ENCODE measurements around the gene GPC1. TPM values are rescaled to one million over a fixed set of nuclear protein-coding genes. Genes with fewer than 3 reads are reported as not detected.

Gene GPC1
- total RNA-seq, 1 donor from 2014 or later: 36.0 TPM

DNA sequence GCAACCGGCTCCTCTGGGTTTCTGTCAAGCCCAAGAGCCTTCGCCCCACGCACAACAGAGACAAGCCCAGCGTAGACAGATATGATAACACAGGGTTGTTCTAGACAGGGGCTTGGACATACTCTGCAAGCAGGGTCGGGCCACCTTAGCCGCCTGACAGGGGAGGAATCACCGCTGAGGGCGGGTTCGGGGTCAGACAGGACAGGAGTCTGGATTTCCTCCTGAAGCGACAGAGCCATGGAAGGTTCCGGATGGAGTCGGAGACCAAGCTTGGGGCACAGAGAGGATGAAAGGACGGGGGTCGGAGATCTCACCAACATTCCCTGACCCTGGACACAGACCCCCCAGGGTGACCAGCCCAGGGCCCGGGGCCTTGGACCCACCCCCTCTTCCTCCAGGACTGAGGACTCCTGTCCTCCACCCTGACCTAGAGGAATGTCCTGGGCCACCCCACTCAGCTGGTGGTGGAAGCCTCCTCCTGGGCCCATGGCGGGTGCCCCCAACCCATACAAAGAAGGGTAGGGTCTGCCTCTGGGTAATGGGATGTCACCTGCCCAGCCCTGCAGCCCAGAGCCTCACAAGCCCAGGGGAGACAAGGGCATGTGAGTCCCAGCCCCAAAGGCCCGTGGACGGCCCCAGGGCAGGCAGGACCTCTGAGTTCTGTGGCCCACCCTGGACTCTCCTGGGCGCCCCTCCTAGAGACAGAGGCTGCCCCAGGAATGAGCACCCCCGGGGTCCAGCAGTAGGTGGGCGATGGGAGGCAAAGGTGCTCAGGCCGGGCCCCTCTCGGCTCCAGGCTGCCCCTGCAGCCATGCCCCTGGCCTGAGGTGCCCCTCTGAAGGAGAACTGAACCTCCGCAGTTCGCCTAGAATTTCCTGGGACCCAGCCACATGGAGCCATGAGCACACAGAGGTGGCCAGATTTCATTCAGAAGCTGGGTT lies 44.1 kb upstream of the GPC1 start:
- H3K9ac ChIP-seq (ENCODE audit: low read depth in 1 of 3, low read length in 3 of 3): peak overlapping the region in 2 of 3 donors; percentile 30 to 40
- no peaks in the 10 kb centered on the region for H3K36me3 ChIP-seq (ENCODE audit: control insufficient read depth in 3 of 3, insufficient read depth in 3 of 3, low read length in 3 of 3)
- peak overlapping the region; percentile 58 for H3K27ac ChIP-seq (ENCODE audit: low read depth, low read length)
- no peak overlapping the region for H3K4me3 ChIP-seq (ENCODE audit: low read length in 3 of 3)
- H3K27me3 ChIP-seq (ENCODE audit: control insufficient read depth in 3 of 3, insufficient read depth in 3 of 3, low read length in 3 of 3): no peaks in the 10 kb centered on the region
- H3K4me1 ChIP-seq (ENCODE audit: control insufficient read depth in 3 of 3, insufficient read depth in 3 of 3, low read length in 3 of 3): peaks cover 15 to 36% (median 28%) of the 10 kb centered on the region in 3 donors
- no peaks in the 10 kb centered on the region for H3K9me3 ChIP-seq (ENCODE audit: control insufficient read depth in 3 of 3, low read length in 3 of 3)

DNA sequence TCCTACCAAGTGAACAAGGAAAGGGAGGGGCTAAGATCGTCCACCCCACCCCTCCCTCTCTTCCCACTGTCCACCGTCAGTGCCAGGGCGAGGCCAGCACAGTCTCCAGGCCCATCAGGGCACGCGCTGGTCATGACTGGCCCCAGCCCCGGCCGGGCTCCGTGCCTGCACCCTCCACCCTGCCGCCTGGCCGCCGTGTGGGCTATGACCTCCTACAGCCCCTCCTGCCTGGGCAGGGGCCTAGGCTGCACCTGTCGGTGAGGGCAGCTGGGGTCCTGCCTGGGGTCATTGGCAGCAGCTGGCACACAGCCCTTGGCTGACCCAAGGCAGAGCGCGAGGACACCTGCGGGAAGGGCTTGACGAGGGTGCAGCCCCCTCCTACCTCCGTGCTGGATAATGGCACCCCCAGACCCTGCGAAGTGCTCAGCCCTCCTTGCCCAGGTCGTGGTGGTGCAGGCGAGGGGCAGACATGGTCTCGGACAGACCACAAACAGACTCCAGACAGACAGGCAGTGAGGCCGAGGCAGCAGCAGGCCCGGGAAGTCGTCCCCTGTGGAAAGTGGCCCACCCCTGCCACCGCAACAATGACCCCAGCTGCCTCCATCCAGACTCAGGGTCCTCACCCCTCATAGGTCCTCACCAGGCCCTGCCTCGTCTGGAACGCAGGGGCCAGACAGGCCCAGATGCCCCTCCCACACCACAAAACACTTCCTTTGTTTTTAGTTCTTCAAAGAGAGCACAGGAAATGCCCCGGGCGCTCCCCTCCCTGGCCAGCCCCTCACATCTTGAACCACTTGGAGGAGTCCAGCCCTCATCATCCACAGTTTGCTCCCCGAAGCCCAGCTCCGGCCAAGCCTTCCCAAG lies 43.1 kb upstream of the GPC1 start:
- no peaks in the 10 kb centered on the region for H3K36me3 ChIP-seq (ENCODE audit: control insufficient read depth in 3 of 3, insufficient read depth in 3 of 3, low read length in 3 of 3)
- no peak overlapping the region for H3K4me3 ChIP-seq (ENCODE audit: low read length in 3 of 3)
- H3K27me3 ChIP-seq (ENCODE audit: control insufficient read depth in 3 of 3, insufficient read depth in 3 of 3, low read length in 3 of 3): no peaks in the 10 kb centered on the region
- peak overlapping the region in 2 of 3 donors; percentile 30 to 40 for H3K9ac ChIP-seq (ENCODE audit: low read depth in 1 of 3, low read length in 3 of 3)
- peak overlapping the region; percentile 58 for H3K27ac ChIP-seq (ENCODE audit: low read depth, low read length)
- peaks cover 15 to 34% (median 23%) of the 10 kb centered on the region in 3 donors for H3K4me1 ChIP-seq (ENCODE audit: control insufficient read depth in 3 of 3, insufficient read depth in 3 of 3, low read length in 3 of 3)
- H3K9me3 ChIP-seq (ENCODE audit: control insufficient read depth in 3 of 3, low read length in 3 of 3): no peaks in the 10 kb centered on the region

DNA sequence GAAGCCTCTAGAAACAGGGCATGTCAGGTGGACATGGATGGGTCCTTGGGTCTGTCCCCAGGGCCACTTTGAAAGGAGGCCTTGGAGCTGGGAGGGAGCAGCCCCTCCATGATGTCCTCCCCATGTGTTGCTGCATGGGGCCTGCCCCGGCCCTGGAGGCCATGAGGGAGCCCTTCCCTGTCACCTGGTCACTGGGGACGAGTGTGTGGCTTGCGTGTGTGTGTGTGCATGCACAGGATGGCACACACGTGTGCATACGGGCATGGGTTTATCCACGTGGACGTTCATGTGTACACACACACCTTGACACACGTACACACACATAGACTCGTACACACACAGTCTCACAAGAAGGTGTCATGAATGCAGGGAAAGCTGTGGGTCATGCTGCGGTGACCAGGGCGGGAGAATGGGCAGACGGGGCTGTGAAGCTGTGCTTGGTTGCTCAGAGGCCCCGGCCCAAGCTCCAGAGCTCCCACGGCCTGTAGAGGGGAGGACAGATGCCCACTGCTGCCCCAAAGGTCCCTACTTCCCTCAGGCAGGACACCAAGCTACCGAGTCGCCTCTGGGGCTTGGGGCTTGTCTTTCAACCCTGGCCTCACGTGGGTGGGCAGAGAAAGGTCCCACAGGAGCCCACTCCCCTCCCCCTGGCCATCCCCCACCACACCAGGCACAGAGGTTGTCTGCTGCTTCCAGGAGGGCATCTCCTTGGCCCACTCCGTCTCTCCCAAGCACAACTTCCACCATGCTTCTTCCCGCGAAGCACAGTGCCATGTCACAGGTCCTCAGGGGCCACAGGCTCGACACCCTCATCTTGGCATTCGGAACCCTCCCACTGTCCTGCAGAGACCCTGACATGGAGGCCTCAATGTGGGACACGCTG lies 42.3 kb upstream of the GPC1 start:
- no peak overlapping the region for H3K9ac ChIP-seq (ENCODE audit: low read depth in 1 of 3, low read length in 3 of 3)
- H3K9me3 ChIP-seq (ENCODE audit: control insufficient read depth in 3 of 3, low read length in 3 of 3): no peaks in the 10 kb centered on the region
- H3K4me3 ChIP-seq (ENCODE audit: low read length in 3 of 3): no peak overlapping the region
- H3K27me3 ChIP-seq (ENCODE audit: control insufficient read depth in 3 of 3, insufficient read depth in 3 of 3, low read length in 3 of 3): no peaks in the 10 kb centered on the region
- peaks cover 9 to 26% (median 16%) of the 10 kb centered on the region in 3 donors for H3K4me1 ChIP-seq (ENCODE audit: control insufficient read depth in 3 of 3, insufficient read depth in 3 of 3, low read length in 3 of 3)
- H3K36me3 ChIP-seq (ENCODE audit: control insufficient read depth in 3 of 3, insufficient read depth in 3 of 3, low read length in 3 of 3): no peaks in the 10 kb centered on the region
- H3K27ac ChIP-seq (ENCODE audit: low read depth, low read length): peak overlapping the region; percentile 58

DNA sequence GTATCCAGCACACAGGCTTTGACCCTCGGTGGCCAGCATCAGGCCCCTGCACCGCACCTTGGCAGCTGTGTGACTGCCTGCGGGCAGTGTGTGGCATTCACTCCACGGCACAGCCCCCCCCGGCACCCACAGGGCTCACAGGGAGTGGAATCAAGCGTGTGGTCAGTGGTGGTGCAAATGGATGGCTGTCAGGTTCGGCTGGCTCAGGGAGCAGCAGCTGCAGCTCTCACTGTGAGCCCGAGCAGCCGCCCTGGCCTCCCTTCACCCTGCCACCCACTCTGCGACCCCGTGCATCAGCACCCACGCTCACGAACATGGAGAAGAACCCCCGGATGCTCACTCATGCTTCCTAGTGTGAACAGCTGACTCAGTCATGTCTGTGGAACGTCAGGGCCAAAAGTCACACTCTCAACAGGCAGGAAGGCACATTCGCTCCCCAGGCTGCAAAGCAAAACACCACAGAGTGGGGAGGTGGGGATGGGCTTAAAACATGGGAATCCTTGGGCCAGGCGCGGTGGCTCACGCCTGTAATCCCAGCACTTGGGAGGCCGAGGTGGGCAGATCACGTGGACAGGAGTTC lies 41.5 kb upstream of the GPC1 start:
- no peaks in the 10 kb centered on the region for H3K9me3 ChIP-seq (ENCODE audit: control insufficient read depth in 3 of 3, low read length in 3 of 3)
- H3K4me1 ChIP-seq (ENCODE audit: control insufficient read depth in 3 of 3, insufficient read depth in 3 of 3, low read length in 3 of 3): peaks cover 9 to 26% (median 16%) of the 10 kb centered on the region in 3 donors

DNA sequence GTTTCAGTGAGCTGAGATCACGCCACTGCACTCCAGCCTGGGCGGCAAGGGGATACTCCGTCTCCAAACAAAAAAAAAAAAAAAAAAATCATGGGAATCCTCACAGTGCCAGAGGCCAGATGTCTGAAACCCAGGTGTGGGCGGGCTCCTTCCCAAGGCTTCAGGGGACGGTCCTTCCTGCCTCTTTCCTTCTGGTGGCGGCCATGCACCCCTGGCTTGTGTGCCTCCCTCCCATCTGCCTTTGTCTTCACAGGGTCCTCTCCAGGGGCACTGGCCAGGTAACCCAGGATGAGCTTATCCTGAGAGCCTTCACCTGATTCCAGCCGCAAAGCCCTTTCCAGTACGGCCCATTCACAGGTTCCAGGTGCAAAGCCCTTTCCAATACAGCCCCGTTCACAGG lies 40.9 kb upstream of the GPC1 start:
- H3K9ac ChIP-seq (ENCODE audit: low read depth in 1 of 3, low read length in 3 of 3): no peak overlapping the region
- H3K9me3 ChIP-seq (ENCODE audit: control insufficient read depth in 3 of 3, low read length in 3 of 3): no peaks in the 10 kb centered on the region
- no peaks in the 10 kb centered on the region for H3K36me3 ChIP-seq (ENCODE audit: control insufficient read depth in 3 of 3, insufficient read depth in 3 of 3, low read length in 3 of 3)
- no peak overlapping the region for H3K4me3 ChIP-seq (ENCODE audit: low read length in 3 of 3)
- H3K4me1 ChIP-seq (ENCODE audit: control insufficient read depth in 3 of 3, insufficient read depth in 3 of 3, low read length in 3 of 3): peaks cover 9 to 22% (median 16%) of the 10 kb centered on the region in 3 donors
- H3K27me3 ChIP-seq (ENCODE audit: control insufficient read depth in 3 of 3, insufficient read depth in 3 of 3, low read length in 3 of 3): no peaks in the 10 kb centered on the region
- no peak overlapping the region for H3K27ac ChIP-seq (ENCODE audit: low read depth, low read length)

More for the DNA sequence above, 41.5 kb upstream of the GPC1 start:
- Histone ChIP-seq H3K27ac (ENCODE audit: low read depth, low read length) (no peak overlapping the region), H3K36me3 (ENCODE audit: control insufficient read depth in 3 of 3, insufficient read depth in 3 of 3, low read length in 3 of 3) (no peaks in the 10 kb centered on the region), H3K27me3 (ENCODE audit: control insufficient read depth in 3 of 3, insufficient read depth in 3 of 3, low read length in 3 of 3) (no peaks in the 10 kb centered on the region), H3K9ac (ENCODE audit: low read depth in 1 of 3, low read length in 3 of 3) (no peak overlapping the region), H3K4me3 (ENCODE audit: low read length in 3 of 3) (no peak overlapping the region)

DNA sequence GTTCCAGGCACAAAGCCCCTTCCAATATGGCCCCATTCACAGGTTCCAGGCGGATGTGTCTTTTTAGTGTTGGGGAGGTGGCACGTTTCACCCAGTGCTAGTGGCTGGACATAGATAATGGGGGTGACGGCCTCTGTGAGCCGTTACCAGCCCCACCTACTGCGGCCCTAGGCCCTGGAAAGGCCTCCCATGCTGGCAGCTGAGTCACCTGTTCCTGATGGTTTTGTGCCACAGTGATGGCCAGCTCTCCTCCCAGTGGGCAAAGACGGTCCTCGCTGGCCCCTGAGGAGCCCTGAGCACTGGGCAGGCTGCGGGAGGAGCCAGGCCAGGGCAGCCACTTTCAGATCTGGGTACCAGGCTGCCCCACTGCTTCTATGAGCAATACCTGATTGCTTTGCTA lies 40.0 kb upstream of the GPC1 start:
- no peaks in the 10 kb centered on the region for H3K27me3 ChIP-seq (ENCODE audit: control insufficient read depth in 3 of 3, insufficient read depth in 3 of 3, low read length in 3 of 3)
- no peak overlapping the region for H3K9ac ChIP-seq (ENCODE audit: low read depth in 1 of 3, low read length in 3 of 3)
- H3K36me3 ChIP-seq (ENCODE audit: control insufficient read depth in 3 of 3, insufficient read depth in 3 of 3, low read length in 3 of 3): no peaks in the 10 kb centered on the region
- no peak overlapping the region for H3K4me3 ChIP-seq (ENCODE audit: low read length in 3 of 3)
- peaks cover 9 to 17% (median 16%) of the 10 kb centered on the region in 3 donors for H3K4me1 ChIP-seq (ENCODE audit: control insufficient read depth in 3 of 3, insufficient read depth in 3 of 3, low read length in 3 of 3)
- H3K27ac ChIP-seq (ENCODE audit: low read depth, low read length): no peak overlapping the region
- no peaks in the 10 kb centered on the region for H3K9me3 ChIP-seq (ENCODE audit: control insufficient read depth in 3 of 3, low read length in 3 of 3)

DNA sequence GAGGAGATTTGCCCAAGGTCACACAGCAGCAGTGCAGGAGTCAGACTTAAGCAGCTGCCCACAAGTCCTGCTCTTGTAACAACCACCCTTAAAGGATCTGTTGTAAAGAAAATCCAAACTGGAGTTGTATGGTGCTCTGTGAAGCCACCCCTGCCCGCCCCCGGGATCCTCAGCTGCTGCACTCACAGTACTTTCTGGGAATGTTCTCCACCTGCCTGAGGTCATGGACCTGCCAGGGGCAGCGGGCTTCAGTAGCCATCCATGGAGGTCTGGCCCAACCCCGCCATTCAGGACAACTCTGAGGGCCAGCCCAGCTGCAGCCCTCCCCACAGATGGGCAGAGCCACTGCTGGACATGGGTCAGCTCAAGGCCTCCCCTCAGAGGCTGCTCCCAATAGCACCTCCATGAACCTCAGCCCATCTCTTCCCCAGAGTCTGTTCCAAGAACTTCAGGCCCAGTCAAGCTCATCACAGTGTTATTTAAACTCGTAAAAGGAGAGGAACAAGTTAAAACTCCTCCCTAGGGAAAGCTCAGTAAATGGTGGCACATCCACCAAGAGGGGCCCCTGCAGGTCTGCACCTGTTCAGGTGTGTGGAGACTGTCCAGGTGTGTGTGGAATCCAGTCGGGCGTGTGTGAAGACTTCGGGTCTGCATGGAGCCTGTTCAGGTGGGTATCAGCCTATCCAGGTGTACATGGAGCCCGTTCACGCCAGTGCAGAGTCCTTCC lies 39.4 kb upstream of the GPC1 start:
- peaks cover 9 to 16% (median 14%) of the 10 kb centered on the region in 3 donors for H3K4me1 ChIP-seq (ENCODE audit: control insufficient read depth in 3 of 3, insufficient read depth in 3 of 3, low read length in 3 of 3)
- no peak overlapping the region for H3K9ac ChIP-seq (ENCODE audit: low read depth in 1 of 3, low read length in 3 of 3)
- no peak overlapping the region for H3K27ac ChIP-seq (ENCODE audit: low read depth, low read length)
- H3K27me3 ChIP-seq (ENCODE audit: control insufficient read depth in 3 of 3, insufficient read depth in 3 of 3, low read length in 3 of 3): no peaks in the 10 kb centered on the region
- H3K36me3 ChIP-seq (ENCODE audit: control insufficient read depth in 3 of 3, insufficient read depth in 3 of 3, low read length in 3 of 3): no peaks in the 10 kb centered on the region
- no peaks in the 10 kb centered on the region for H3K9me3 ChIP-seq (ENCODE audit: control insufficient read depth in 3 of 3, low read length in 3 of 3)
- no peak overlapping the region for H3K4me3 ChIP-seq (ENCODE audit: low read length in 3 of 3)

DNA sequence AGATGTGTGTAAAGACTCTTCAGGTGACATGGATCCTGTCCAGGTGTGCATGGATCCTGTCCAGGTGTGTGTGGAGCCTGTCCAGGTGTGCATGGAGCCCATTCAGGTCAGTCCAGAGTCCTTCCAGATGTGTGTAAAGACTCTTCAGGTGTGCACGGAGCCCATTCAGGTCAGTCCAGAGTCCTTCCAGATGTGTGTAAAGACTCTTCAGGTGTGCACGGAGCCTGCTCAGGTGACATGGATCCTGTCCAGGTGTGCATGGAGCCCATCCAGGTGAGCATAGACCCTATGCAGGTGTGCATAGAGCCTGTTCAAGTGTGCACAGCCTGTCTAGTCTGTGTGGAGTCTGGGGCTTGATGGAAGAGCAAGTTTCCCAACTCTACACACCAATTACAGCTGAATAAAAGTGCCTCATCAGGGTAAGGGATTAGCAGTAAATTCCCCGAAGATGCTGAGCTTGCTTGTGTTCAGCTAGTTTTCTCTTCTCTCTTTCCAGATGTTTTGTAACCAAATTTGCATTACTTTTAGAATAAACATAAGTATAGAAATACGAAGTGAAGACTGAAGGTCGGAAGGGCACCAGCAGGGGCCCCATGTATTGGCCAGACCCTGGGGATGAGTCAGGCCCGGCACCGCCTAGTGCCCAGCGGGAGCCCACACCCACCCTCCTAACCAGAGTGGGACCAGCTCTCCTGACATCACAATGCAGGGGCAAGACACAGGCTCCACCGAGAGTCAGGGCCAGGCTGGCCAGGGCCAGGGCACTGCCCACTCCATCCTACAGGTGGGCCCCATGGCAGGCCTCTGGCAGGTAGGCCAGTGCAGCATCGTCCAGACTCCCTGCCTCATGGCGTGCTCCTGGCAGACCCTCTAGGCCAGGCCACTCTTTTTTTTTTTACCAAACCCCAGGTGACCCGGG lies 38.6 kb upstream of the GPC1 start:
- peaks cover 2 to 7% (median 6%) of the 10 kb centered on the region in 3 donors for H3K4me1 ChIP-seq (ENCODE audit: control insufficient read depth in 3 of 3, insufficient read depth in 3 of 3, low read length in 3 of 3)

More for the DNA sequence above, 38.6 kb upstream of the GPC1 start:
- no peaks in the 10 kb centered on the region for H3K9me3 ChIP-seq (ENCODE audit: control insufficient read depth in 3 of 3, low read length in 3 of 3)
- no peaks in the 10 kb centered on the region for H3K36me3 ChIP-seq (ENCODE audit: control insufficient read depth in 3 of 3, insufficient read depth in 3 of 3, low read length in 3 of 3)
- peaks cover 0 to 4% (median 0%) of the 10 kb centered on the region in 3 donors for H3K27me3 ChIP-seq (ENCODE audit: control insufficient read depth in 3 of 3, insufficient read depth in 3 of 3, low read length in 3 of 3)
- H3K27ac ChIP-seq (ENCODE audit: low read depth, low read length): no peak overlapping the region
- H3K9ac ChIP-seq (ENCODE audit: low read depth in 1 of 3, low read length in 3 of 3): no peak overlapping the region
- H3K4me3 ChIP-seq (ENCODE audit: low read length in 3 of 3): no peak overlapping the region

Data from skeletal muscle tissue (tissue), 4 donors.